ENCODE results near the gene TPGS1. TPM values are rescaled to one million over a fixed set of nuclear protein-coding genes. Genes with fewer than 3 reads are reported as not detected.
A peak's percentile ranks its signal among the peaks of the same experiment; 100 is the strongest.

TPGS1 gene, protein sequence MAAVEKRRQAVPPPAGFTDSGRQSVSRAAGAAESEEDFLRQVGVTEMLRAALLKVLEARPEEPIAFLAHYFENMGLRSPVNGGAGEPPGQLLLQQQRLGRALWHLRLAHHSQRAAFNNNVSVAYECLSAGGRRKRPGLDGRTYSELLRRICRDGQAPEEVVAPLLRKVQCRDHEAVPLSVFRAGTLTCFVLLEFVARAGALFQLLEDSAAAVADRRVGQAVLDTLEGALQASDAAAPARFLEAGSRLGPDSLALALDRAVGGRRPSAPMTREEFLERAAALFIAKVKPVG
- 10 to 100 TPM; 21.6 to 27.1 TPM for total RNA-seq

DNA sequence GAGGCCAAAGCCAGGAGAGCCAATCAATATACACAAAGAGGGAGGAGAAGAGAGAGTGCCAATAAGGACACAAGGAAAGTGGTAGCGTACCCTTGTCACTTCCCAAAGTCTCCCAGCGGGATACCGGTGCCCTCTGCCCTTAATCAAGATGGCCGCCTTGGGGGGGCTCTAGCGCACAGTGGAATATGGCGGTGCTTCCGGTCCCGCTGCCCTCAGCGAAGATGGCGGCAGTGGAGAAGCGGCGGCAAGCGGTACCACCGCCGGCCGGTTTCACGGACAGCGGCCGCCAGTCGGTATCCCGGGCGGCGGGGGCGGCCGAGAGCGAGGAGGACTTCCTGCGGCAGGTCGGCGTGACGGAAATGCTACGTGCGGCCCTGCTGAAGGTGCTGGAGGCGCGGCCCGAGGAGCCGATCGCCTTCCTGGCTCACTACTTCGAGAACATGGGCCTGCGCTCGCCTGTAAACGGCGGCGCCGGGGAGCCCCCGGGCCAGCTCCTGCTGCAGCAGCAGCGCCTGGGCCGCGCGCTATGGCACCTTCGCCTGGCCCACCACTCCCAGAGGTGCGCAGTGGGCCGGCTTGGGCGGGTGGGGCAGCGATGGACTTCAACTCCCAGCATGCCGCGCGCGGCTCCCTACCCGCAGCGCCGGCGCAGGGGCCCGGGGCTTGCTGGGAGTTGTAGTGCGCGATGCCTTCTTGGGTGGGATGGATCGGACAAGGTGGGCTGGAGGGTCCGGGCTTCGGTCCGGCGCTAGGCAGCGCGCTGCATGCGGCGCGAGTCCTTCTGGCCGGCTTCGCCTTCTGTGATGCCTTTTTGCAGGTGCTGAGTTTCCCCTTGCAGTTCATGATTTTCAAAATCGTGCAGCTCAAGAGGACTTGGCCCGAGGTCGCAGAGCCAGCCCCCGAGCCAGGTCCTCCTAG lies at the start of gene TPGS1:
TSS of gene TPGS1 (plus strand) at position 212 of the 918 bp plus-strand sequence. CDS start at position 222, 10 bp downstream.
- POLR2A ChIA-PET: no interaction called here
- peaks cover 60% of the 10 kb centered on the region for H3K4me1 Mint-ChIP-seq
- peak within 1 kb of the TSS; percentile 80 for H3K4me3 Mint-ChIP-seq
- H3K9me3 Mint-ChIP-seq: no peaks in the 10 kb centered on the region
- no peaks in the 10 kb centered on the region for H3K27me3 Mint-ChIP-seq
- H3K36me3 Mint-ChIP-seq (ENCODE audit: low read depth): peaks cover 10% of the 10 kb centered on the region
- CTCF ChIA-PET: interaction anchor here (1.0 to 1.5 kb wide), 18 partner anchors 8 to 260 kb away, joined by 3 to 17 read pairs (median 4); partner anchors contain the start of genes CDC34 and MADCAM1
- H3K27ac Mint-ChIP-seq: peak within 1 kb of the TSS; percentile 99
- peak; percentile 88 for DNase-seq

GRCh38 chr19:457636-458035 lies 49.7 kb upstream of the TPGS1 start:
- Mint-ChIP-seq H3K27me3 (peaks cover 16% of the 10 kb centered on the region), H3K9me3 (no peaks in the 10 kb centered on the region), H3K4me3 (no peak overlapping the region), H3K27ac (no peak overlapping the region), H3K36me3 (ENCODE audit: low read depth) (no peaks in the 10 kb centered on the region), H3K4me1 (peaks cover 6% of the 10 kb centered on the region)
- ChIA-PET POLR2A (no interaction called here), CTCF (no interaction called here)
- no peak for DNase-seq

GRCh38 chr19:458091-459042 lies 48.9 kb upstream of the TPGS1 start:
- peaks cover 6% of the 10 kb centered on the region for H3K4me1 Mint-ChIP-seq
- H3K4me3 Mint-ChIP-seq: no peak overlapping the region
- no peaks in the 10 kb centered on the region for H3K9me3 Mint-ChIP-seq
- ChIA-PET POLR2A (no interaction called here), CTCF (no interaction called here)
- H3K36me3 Mint-ChIP-seq (ENCODE audit: low read depth): no peaks in the 10 kb centered on the region
- no peak overlapping the region for H3K27ac Mint-ChIP-seq
- DNase-seq: no peak
- H3K27me3 Mint-ChIP-seq: peaks cover 19% of the 10 kb centered on the region

DNA sequence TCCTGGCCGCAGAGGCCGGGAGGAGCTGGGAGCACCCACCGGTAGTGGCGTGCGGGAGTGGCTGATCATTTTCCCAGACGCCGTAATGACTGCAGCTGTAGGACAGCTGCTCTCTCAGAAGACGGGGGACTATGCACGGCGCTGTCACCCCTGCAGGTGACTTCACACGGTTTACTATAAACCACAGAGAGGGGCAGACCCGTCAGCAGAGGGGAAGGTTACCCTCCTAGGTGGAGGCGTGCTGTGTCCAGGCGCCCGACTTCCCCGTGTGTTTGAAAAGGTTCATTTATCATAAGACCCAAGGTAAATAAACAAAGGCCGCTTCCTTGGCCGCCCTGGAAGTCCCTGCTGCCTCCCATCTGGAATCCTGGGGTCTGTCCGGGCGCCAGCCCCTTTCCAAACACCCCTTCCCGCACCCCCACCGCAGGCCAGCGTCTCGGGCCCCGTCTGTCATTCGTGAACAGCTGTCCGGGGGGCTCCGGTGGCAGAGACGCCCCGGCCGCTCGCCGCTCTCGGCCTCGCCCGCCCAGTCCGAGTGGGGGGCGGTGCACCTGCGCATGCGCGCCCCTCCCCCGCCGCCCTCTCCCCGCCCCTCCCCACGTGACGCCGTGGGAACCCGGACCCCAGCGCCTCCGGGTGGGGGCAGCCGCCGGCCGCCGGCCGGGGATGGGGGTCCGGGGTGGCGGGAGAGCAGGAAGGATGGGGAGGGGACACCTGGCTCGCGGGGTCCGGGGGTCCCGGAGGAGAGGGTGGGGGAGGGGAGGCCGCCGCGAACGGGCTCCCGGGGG lies 47.4 kb upstream of the TPGS1 start:
- H3K4me3 Mint-ChIP-seq: peak overlapping the region; percentile 27
- ChIA-PET CTCF (no interaction called here), POLR2A (no interaction called here)
- peaks cover 6% of the 10 kb centered on the region for H3K4me1 Mint-ChIP-seq
- H3K9me3 Mint-ChIP-seq: peaks cover 3% of the 10 kb centered on the region
- DNase-seq: peak; percentile 7
- no peak overlapping the region for H3K27ac Mint-ChIP-seq
- peaks cover 19% of the 10 kb centered on the region for H3K27me3 Mint-ChIP-seq
- H3K36me3 Mint-ChIP-seq (ENCODE audit: low read depth): no peaks in the 10 kb centered on the region

DNA sequence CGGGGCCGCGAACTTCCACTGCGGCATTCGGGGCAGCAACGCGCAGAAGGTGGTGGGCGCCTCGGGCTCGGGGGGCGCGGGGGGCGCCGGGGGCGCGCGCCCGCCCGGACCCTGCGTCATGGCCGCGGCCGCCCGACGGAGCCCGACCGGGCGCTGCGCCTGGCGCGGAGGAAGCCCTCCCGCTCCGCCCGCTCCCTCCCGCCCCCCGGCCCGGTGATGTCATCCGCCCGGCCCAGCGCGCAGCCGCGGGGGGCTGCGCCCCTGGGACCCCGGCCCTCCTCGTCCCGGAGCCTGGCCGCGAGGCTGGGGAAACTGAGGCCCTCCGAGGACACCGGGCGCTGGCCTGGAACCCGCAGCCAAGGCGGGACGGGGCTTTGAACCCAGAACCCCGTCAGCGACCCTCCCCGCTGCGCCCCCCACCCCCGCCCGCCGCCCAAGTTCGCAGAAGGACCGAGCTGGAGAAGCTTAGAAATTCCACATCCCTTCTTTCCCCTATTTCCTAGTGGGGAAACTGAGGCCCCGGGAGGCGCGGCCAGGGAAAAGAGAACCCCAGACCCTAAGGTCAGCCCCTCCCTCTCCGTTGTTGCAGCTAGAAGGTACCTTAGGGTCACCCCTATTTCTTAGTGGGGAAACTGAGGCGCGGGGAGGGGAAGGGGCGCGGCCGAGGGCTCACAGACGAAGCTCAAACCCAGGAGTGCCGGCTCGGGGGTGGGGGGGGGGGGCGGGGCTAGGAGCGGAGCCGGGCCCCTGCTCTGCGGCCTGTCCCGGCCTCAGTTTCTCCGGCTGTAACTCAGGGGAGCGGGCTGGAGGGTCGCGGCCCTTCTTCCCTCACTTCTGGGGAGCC lies 46.2 kb upstream of the TPGS1 start, which contains the start of gene SHC2:
TSS of gene SHC2 (minus strand) at position 157 of the 844 bp plus-strand sequence. CDS start at position 120, 37 bp downstream.
- ChIA-PET CTCF (no interaction called here), POLR2A (no interaction called here)
- Mint-ChIP-seq H3K36me3 (ENCODE audit: low read depth) (no peaks in the 10 kb centered on the region), H3K9me3 (peaks cover 3% of the 10 kb centered on the region), H3K4me3 (peak within 1 kb of the TSS; percentile 27), H3K27me3 (peaks cover 19% of the 10 kb centered on the region), H3K4me1 (peaks cover 6% of the 10 kb centered on the region), H3K27ac (no peak within 1 kb of the TSS)
- DNase-seq: no peak

DNA sequence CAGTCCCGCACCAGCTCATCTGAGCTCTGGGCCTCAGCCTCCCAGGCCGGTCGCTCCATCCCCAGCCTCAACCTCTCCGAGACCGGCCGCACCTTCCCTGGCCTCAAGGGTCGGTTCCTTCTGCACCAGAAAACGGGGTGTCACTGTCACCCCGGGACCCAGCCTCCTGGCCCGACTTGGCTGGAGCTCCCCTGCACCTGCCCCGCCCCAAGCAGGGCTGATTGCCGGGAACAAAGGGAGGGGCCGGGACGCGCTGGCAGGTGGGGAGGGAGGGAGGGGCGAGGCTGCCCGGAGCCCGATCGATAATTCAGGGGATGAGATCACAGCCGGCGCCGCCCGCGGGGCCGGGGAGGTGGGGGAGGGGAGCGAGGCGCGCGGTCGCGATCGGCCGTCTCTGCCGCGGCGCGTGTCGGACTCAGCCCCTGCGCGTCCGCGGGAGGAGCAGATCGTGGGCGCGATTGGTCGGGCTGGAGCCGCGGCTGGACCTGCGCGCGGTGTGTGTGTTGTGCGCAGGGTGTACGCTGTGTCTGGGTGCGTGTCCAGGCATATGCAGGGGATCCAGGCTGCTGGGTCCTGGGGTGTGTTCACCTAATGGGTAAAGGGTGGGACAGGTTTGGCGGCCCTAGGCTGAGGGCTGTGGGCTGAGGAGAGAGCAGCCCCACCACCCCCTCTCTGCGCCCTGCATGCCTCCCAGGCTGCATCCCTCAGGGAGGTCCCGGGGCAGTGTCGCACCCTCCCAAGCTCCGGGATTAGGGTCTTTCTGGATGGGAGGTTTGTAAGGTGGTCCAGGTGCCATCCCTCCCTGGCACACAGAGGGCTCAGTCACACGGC lies 45.4 kb upstream of the TPGS1 start:
- ChIA-PET POLR2A (no interaction called here), CTCF (interaction anchor here (0.6 kb wide), 1 partner anchor 1796 kb away, joined by 3 read pairs; no protein-coding TSS in a partner anchor)
- Mint-ChIP-seq H3K4me3 (no peak overlapping the region), H3K27me3 (peaks cover 19% of the 10 kb centered on the region), H3K4me1 (peaks cover 6% of the 10 kb centered on the region), H3K36me3 (ENCODE audit: low read depth) (no peaks in the 10 kb centered on the region), H3K9me3 (peaks cover 3% of the 10 kb centered on the region), H3K27ac (no peak overlapping the region)
- no peak for DNase-seq

DNA sequence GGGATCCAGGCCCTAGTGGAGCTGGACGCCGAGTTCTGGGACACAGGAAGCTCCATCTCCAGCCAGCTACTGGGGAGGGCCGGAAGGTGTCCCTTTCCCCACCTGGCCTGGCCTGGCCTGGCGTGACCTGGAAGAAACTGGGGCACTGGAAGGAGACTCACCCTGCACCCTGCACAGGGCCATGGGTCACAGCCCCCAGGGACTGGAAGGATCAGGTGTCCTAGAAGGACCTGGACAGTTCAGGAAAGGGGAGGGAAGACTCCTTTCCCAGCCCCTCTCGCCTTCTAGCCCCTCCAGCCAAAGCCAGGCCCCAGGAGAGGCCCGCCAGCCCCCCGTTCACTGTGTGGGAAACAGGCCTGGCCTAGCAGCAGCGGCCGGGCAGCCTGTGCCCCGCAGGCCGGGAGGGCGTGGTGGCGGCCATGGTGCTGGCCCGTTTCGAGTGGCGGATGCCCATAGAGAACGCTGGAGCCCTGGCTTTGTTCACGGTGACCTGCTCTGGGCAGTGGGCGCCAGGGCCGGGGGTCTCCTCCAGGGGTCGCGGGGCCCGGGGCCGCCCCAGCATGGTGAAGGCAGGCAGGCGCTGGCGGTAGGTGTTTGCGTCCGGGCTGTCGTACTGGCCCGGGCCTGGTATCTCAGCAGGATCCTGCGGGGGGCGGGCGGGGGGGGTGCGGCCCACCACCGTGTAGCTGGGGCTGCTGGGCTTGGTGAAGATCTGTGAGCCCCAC lies 43.7 kb upstream of the TPGS1 start:
- POLR2A ChIA-PET: no interaction called here
- CTCF ChIA-PET: interaction anchor here (0.6 kb wide), 1 partner anchor 51 kb away, joined by 3 read pairs; no protein-coding TSS in a partner anchor

DNA sequence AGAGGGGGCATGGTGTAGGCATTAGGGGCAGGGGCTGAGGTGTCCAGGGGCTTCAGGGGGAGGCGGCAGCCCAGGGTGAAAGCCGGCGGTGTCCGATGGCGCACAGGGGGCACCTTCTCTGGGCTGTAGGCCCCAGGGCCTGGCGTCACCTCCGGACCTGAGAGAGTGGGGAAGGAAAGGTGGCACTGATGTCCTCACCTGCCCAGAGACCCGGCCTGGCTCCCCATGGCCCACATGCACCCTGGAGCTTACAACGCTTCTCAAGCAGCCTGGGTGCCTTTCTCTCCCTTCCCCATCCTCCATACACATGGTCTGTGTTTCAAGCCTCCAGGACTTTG lies 43.1 kb upstream of the TPGS1 start:
- H3K36me3 Mint-ChIP-seq (ENCODE audit: low read depth): no peaks in the 10 kb centered on the region
- H3K27ac Mint-ChIP-seq: no peak overlapping the region
- peaks cover 19% of the 10 kb centered on the region for H3K27me3 Mint-ChIP-seq
- ChIA-PET CTCF (no interaction called here), POLR2A (no interaction called here)
- H3K9me3 Mint-ChIP-seq: peaks cover 3% of the 10 kb centered on the region
- DNase-seq: no peak
- H3K4me3 Mint-ChIP-seq: no peak overlapping the region
- peaks cover 6% of the 10 kb centered on the region for H3K4me1 Mint-ChIP-seq

More for the DNA sequence above, 43.7 kb upstream of the TPGS1 start:
- no peak overlapping the region for H3K27ac Mint-ChIP-seq
- H3K36me3 Mint-ChIP-seq (ENCODE audit: low read depth): no peaks in the 10 kb centered on the region
- H3K27me3 Mint-ChIP-seq: peaks cover 19% of the 10 kb centered on the region
- peaks cover 3% of the 10 kb centered on the region for H3K9me3 Mint-ChIP-seq
- DNase-seq: no peak
- H3K4me3 Mint-ChIP-seq: no peak overlapping the region
- H3K4me1 Mint-ChIP-seq: peaks cover 6% of the 10 kb centered on the region

- Mint-ChIP-seq H3K27me3 (peaks cover 12% of the 10 kb centered on the region), H3K27ac (no peak overlapping the region), H3K9me3 (peaks cover 3% of the 10 kb centered on the region), H3K4me3 (no peak overlapping the region), H3K4me1 (peaks cover 2% of the 10 kb centered on the region), H3K36me3 (ENCODE audit: low read depth) (no peaks in the 10 kb centered on the region)
- ChIA-PET CTCF (no interaction called here), POLR2A (no interaction called here)
- no peak for DNase-seq
Observed at GRCh38 chr19:465056-465816, 42.1 kb upstream of the TPGS1 start.

- Mint-ChIP-seq H3K27ac (no peak overlapping the region), H3K4me1 (no peaks in the 10 kb centered on the region), H3K4me3 (no peak overlapping the region), H3K9me3 (peaks cover 3% of the 10 kb centered on the region), H3K27me3 (peaks cover 3% of the 10 kb centered on the region), H3K36me3 (ENCODE audit: low read depth) (no peaks in the 10 kb centered on the region)
- DNase-seq: no peak
- ChIA-PET CTCF (no interaction called here), POLR2A (no interaction called here)
Observed at GRCh38 chr19:467554-467953, 39.7 kb upstream of the TPGS1 start.
